ENCODE measurements around the gene MYL12A. TPM values are rescaled to one million over a fixed set of nuclear protein-coding genes. Genes with fewer than 3 reads are reported as not detected.
A peak's percentile ranks its signal among the peaks of the same experiment; 100 is the strongest.
"Not testable (repeated sequence)": the region's sequence is repeated elsewhere in the genome, so short reads cannot be mapped to it uniquely, and the experiment has no call there.

MYL12A gene
- total and polyA plus RNA-seq, 5 experiments from 2014 or later, result 432 to 2,558 (median 2,292) TPM

DNA sequence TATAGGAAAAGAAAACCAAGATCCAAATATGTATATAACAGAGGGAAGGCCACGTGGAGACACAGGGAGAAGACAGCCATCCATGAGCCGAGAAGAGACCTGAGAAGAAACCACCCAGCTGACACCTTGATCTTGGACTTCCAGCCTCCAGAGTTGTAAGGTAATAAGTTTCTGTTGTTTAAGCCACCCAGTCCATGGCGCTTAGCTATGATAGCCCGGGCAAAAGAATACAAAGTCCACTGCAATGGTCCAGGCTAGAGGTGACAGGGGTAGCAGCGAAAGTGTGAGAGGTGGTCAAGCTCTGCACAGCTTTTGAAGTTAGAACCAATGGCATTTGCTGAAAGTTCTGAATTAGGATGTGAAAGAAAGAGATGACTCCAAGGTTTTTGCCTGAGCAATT is 30.6 kb upstream of the MYL12A start:
- H3K27ac Mint-ChIP-seq, result peak overlapping the region in 3 of 10 donors; percentile 32 to 70 (median 36)
- H3K4me1 Mint-ChIP-seq, result peaks cover 3 to 16% (median 11%) of the 10 kb centered on the region in 4 donors
- POLR2A ChIA-PET, result no interaction called here

DNA sequence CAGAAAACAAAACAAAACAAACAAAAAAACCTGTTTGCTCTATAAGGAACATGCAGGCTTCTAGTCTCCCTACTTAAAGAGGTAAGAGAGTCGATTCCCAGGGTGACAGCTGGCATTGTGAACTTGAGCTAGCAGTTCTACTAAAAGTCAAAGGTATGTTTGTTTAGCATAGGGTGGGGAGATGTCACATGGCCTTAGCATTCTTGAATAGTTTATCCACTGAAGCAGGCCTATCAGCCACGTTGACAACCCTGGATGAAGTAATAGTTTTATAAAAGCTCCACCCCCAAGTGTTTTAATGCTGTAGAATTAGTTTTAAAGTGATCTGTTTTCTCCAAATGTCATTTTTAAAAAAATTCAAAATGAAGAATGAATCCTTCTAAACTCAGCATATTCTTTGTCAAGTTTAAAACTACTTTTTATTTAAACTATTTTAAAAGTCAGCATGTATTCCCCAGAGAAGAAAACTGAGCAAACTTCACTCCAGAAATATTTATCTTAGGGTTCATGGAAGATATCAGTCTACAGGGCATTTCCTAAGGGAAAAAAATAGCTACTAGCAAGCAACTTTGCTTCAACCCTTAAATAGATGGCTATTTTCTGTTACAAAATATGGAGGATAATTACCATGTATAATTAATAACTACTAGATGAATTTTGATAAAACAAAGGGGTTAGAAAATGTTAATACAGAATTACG is 29.5 kb upstream of the MYL12A start:
- POLR2A ChIA-PET, result interaction anchor here (0.7 kb wide), 1 partner anchor 187 kb away, joined by 3 read pairs; no protein-coding TSS in a partner anchor
- Mint-ChIP-seq H3K4me1 (peaks cover 2 to 13% (median 8%) of the 10 kb centered on the region in 4 donors), H3K36me3 (peaks cover 0 to 5% (median 0%) of the 10 kb centered on the region in 3 donors), H3K27me3 (no peaks in the 10 kb centered on the region), H3K9me3 (no peaks in the 10 kb centered on the region), H3K27ac (peak overlapping the region in 3 of 10 donors; percentile 47 to 87 (median 66)), H3K4me3 (no peak overlapping the region)
- ATAC-seq (no peak), DNase-seq (no peak)

More for the DNA sequence above, 30.6 kb upstream of the MYL12A start:
- ATAC-seq (no peak), DNase-seq (no peak)
- no peaks in the 10 kb centered on the region for H3K27me3 Mint-ChIP-seq
- H3K9me3 Mint-ChIP-seq, result no peaks in the 10 kb centered on the region
- H3K4me3 Mint-ChIP-seq, result no peak overlapping the region
- H3K36me3 Mint-ChIP-seq, result peaks cover 0 to 5% (median 0%) of the 10 kb centered on the region in 3 donors

DNA sequence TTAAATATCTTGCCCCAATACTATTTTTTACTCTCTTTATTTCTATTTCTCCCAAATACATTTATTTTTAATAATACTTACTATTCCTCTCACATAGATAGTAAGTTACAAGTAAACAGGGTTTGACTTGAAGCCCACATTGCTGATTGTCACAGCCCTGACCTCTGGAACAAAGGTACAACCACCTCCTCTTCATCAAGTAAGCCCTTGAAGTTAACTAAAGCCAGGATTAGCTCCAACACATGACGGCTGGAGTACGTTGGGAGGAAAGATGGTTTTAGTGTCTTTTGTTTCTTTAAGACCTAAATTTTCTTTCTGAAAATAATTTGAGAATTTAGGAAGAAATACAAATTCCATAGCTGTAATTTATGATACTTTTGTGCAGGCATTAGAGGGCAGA is 28.8 kb upstream of the MYL12A start:
- POLR2A ChIA-PET, result no interaction called here
- Mint-ChIP-seq H3K27me3 (no peaks in the 10 kb centered on the region), H3K4me1 (peaks cover 0 to 12% (median 2%) of the 10 kb centered on the region in 4 donors), H3K36me3 (peaks cover 0 to 5% (median 0%) of the 10 kb centered on the region in 3 donors), H3K27ac (peak overlapping the region in 1 of 10 donors; percentile 74), H3K9me3 (no peaks in the 10 kb centered on the region), H3K4me3 (no peak overlapping the region)
- ATAC-seq (no peak), DNase-seq (no peak)

DNA sequence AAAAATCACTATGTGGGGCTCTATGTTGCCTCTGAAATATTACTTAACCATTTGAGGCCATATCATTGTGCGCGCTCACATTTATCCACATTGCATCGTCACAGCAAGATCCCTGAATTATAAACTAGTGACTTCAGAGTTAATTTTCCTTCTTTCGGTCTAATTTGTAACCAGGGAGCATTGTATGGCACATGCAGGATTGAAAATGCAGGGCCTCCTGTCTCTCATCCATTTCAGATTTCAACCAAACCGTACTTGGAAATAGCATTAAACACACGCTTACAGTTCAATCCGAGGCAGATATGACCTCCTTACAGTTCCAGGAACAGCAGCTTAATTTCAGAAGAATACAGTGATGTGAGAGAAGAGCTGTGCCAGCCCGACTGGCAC is 28.4 kb upstream of the MYL12A start:
- no peak overlapping the region for H3K4me3 Mint-ChIP-seq
- H3K4me1 Mint-ChIP-seq, result peaks cover 0 to 9% (median 1%) of the 10 kb centered on the region in 4 donors
- ATAC-seq, result no peak
- H3K27ac Mint-ChIP-seq, result no peak overlapping the region
- H3K9me3 Mint-ChIP-seq, result no peaks in the 10 kb centered on the region
- DNase-seq, result no peak
- POLR2A ChIA-PET, result no interaction called here
- H3K27me3 Mint-ChIP-seq, result no peaks in the 10 kb centered on the region
- H3K36me3 Mint-ChIP-seq, result peaks cover 0 to 4% (median 0%) of the 10 kb centered on the region in 3 donors

DNA sequence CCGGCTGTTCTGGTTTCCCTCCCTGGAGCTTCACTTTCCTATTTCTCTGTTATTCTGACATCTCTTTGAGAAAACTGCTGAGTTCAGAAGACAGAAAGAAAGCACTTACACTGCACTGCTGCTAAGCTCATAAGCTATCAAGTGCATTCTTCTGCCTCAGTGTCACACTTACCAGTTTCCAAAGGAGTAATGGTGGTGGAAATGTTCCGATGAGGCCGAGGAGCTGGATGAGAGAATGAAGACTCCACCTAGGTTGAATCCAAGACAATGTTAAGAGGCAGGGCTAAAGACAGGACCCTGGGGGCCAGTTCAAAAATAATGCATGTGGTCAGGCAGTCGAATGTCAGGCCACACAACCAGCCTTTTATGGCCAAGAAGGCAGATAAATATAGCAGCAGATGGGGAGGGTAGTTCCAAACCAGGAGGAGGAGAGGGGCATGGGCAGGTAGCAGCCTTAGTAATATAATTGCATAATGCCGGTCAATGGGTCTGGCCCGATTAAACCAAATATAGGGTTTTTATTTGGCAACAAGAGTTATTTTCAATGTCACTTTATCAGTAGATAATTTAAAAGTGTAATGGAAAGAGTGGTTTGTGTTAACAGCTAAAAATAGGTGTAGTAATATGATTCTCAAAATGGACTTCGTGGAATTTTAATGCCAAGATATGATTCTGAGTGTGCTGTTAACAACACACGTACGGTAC is 27.8 kb upstream of the MYL12A start, which contains the start of gene MYOM1:
Gene MYOM1 (minus strand): TSS at position 338 of the 705 bp plus-strand sequence. CDS start 4,745 bp downstream, outside the sequence.
- peaks cover 0 to 2% (median 0%) of the 10 kb centered on the region in 3 donors for H3K36me3 Mint-ChIP-seq
- ATAC-seq (no peak), DNase-seq (no peak)
- no peak within 1 kb of the TSS for H3K4me3 Mint-ChIP-seq
- peaks cover 0 to 6% (median 1%) of the 10 kb centered on the region in 4 donors for H3K4me1 Mint-ChIP-seq
- no peaks in the 10 kb centered on the region for H3K27me3 Mint-ChIP-seq
- POLR2A ChIA-PET, result no interaction called here
- no peaks in the 10 kb centered on the region for H3K9me3 Mint-ChIP-seq
- H3K27ac Mint-ChIP-seq, result peak within 1 kb of the TSS in 1 of 10 donors; percentile 74

DNA sequence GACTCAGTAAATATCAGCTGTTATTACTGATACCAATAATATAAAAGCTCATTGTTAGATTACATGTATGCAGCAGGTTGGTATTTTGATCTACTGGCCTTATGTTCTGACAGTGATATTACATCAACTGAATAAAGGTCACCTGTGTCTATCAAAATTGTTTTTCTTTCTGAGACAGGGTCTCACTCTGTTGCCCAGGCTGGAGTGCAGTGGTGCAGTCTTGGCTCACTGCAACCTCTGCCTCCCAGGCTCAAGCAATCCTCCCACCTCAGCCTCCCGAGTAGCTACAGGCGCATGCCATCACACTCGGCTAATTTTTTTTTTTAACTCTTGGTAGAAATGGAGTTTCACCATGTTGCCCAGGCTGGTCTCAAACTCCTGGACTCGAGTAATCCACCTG is 26.7 kb upstream of the MYL12A start:
- not testable (repeated sequence) for H3K4me1 Mint-ChIP-seq

DNA sequence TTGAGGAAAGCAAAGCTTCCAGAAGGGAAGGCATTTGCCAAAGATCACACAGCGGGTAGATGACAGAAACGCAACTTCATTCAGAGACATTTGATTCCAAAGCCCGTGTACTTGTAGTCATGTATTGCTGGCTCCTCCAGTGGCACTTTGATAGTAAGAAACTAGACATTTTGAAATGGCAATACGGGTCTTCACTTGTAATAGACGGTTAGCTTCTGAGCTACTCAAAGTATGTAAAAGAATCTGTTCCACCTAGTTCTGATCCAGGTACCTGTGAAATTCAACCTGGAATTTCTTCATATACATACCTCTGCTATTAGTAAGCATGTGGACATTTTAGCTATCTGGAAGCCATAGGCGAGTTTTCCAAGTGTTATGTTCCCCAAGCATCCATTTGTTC is 26.1 kb upstream of the MYL12A start:
- ATAC-seq (no peak), DNase-seq (no peak)
- Mint-ChIP-seq H3K9me3 (no peaks in the 10 kb centered on the region), H3K27me3 (no peaks in the 10 kb centered on the region), H3K36me3 (peaks cover 0 to 2% (median 0%) of the 10 kb centered on the region in 3 donors), H3K4me3 (no peak overlapping the region), H3K4me1 (peaks cover 0 to 6% (median 1%) of the 10 kb centered on the region in 4 donors), H3K27ac (no peak overlapping the region)
- POLR2A ChIA-PET, result no interaction called here

More for the DNA sequence above, 26.7 kb upstream of the MYL12A start:
- H3K9me3 Mint-ChIP-seq, H3K36me3 Mint-ChIP-seq, ATAC-seq, DNase-seq, POLR2A ChIA-PET, H3K4me3 Mint-ChIP-seq, H3K27me3 Mint-ChIP-seq, H3K27ac Mint-ChIP-seq: not testable (repeated sequence)

DNA sequence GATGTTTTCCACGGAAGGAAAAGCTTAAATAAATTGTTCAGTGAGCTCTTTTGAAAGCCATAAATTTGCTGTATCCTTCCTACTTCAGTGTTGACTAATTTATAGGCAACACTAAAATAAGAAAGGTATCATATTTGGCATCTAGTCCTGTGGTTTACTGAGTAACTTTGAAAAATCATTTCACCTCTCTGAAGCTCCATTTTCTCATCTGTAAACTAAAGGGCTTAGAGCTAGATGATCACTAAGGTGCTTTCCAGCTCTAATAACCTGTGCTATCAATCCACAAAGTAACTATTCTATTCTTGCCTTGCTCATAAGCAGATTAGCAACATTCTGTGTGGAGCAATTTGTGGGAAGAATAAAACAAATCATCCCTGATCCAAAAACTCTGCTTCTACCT is 24.2 kb upstream of the MYL12A start:
- Mint-ChIP-seq H3K9me3 (no peaks in the 10 kb centered on the region), H3K36me3 (peaks cover 0 to under 1% (median 0%) of the 10 kb centered on the region in 3 donors), H3K27me3 (no peaks in the 10 kb centered on the region), H3K27ac (no peak overlapping the region), H3K4me1 (peaks cover 0 to 6% (median 1%) of the 10 kb centered on the region in 4 donors), H3K4me3 (no peak overlapping the region)
- DNase-seq (no peak), ATAC-seq (no peak)
- POLR2A ChIA-PET, result no interaction called here

DNA sequence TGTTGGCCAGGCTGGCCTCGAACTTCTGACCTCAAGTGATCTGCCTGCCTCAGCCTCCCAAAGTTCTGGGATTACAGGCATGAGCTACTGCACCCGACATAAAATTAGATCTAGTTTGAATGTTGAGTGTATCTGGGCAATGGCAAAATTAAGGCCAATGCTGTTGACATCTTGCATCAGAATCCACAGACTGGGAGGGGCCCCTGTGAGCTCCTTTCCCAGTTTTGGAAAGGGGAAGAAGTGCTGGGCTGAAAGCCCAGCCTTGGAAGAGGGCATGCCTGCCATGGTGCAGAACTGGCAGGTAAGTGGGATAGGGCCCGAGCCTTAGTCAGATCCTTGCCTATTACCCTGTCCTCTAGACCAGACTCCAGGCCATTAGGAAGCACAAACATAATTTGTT is 23.4 kb upstream of the MYL12A start:
- no peaks in the 10 kb centered on the region for H3K27me3 Mint-ChIP-seq
- peaks cover 0 to 6% (median 1%) of the 10 kb centered on the region in 4 donors for H3K4me1 Mint-ChIP-seq
- no peaks in the 10 kb centered on the region for H3K9me3 Mint-ChIP-seq
- H3K4me3 Mint-ChIP-seq, result no peak overlapping the region
- H3K27ac Mint-ChIP-seq, result no peak overlapping the region
- no peak for DNase-seq
- ATAC-seq, result no peak
- POLR2A ChIA-PET, result no interaction called here
- peaks cover 0 to 5% (median 0%) of the 10 kb centered on the region in 3 donors for H3K36me3 Mint-ChIP-seq

DNA sequence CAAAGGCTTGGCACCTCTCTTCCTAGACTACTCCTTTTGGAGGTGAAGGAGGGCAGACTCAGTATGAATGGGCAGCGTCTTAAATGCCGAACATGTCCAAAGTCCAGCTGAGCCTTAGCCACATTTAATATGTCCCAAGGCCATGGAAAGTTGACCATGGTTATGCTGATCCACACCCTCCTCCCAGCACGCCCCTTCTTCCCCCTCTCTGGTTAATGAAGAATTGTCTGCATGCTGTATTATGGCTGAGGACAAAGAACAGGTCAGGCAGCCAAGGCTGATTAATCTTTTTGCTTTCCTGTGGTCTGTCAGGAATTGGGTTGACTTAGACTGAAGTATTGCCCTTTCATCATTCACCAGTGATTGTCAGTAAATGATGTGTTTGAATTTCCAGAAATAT is 22.0 kb upstream of the MYL12A start:
- Mint-ChIP-seq H3K36me3 (peaks cover 0 to 5% (median 0%) of the 10 kb centered on the region in 3 donors), H3K4me3 (no peak overlapping the region), H3K27me3 (no peaks in the 10 kb centered on the region), H3K9me3 (no peaks in the 10 kb centered on the region), H3K27ac (no peak overlapping the region), H3K4me1 (peaks cover 0 to 6% (median 1%) of the 10 kb centered on the region in 4 donors)
- POLR2A ChIA-PET, result no interaction called here
- ATAC-seq (no peak), DNase-seq (no peak)

DNA sequence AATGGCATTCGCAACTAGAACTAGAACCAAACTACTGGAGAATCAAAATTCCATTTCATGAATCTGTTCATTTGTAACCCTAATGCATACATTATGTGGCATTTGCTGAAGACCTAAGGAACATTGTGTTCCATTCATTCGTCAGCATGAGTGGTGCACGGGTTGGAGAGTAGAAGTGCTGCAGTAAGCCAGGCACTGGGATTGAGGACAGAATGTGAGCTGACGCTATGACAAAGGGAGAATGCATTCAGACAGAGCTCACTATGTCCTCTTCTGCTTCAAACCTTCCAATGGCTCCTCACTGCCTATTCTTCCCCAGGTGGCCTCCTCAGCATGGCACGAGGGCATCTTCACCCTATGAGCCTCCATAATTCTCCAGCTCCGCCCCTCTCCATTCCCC is 21.6 kb upstream of the MYL12A start:
- Mint-ChIP-seq H3K27ac (peak overlapping the region in 1 of 10 donors; percentile 53), H3K9me3 (no peaks in the 10 kb centered on the region), H3K36me3 (peaks cover 0 to 5% (median 2%) of the 10 kb centered on the region in 3 donors), H3K4me3 (no peak overlapping the region), H3K4me1 (peaks cover 2 to 6% (median 4%) of the 10 kb centered on the region in 4 donors), H3K27me3 (no peaks in the 10 kb centered on the region)
- POLR2A ChIA-PET, result no interaction called here
- ATAC-seq (no peak), DNase-seq (no peak)

DNA sequence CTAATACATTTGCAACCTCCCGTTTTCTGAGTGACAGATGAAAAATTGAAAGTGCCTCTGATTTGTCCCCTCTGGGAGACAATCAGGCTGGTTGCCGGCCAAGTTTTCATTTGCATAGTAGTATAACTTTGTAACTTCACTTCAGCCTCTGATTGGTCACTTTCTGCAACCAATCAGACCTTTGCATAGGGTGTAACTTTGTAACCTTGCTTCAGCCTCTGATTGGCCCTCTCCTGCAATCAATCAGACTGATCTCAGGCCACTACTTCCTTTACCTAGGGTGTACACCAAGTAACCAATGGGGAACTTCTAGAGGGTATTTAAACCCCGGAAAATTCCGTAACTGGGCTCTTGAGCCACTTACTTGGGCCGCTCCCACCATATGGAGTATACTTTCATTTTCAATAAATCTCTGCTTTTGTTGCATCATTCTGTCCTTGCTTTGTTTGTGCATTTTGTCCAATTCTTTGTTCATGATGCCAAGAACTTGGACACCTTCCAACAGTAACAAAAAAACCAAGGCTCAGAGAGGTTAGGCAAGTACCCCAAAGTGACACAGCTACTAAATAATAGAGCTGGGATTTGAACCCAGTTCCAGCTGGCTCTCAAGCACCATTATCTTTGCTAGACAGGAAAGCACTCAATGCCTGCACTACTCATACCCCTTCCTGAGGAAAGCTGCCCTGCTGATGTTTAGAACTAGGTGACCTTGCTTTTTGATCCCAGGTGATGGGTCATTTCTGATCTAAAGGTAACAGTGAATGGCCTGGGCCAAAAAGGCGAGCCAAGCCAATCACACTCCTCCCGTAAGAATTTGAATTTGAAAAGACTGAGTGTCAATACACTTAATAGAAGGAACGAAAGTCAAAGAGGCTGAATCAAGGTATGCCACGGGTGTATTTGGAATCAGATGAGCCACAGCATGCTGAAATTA is 16.9 kb upstream of the MYL12A start:
- DNase-seq (no peak), ATAC-seq (no peak)
- Mint-ChIP-seq H3K4me1 (peaks cover 0 to 6% (median 2%) of the 10 kb centered on the region in 4 donors), H3K27ac (peak overlapping the region in 1 of 10 donors; percentile 76), H3K36me3 (peaks cover 0 to 15% (median 13%) of the 10 kb centered on the region in 3 donors), H3K27me3 (no peaks in the 10 kb centered on the region), H3K9me3 (no peaks in the 10 kb centered on the region), H3K4me3 (no peak overlapping the region)
- POLR2A ChIA-PET, result interaction anchor here (0.6 kb wide), 1 partner anchor 212 kb away, joined by 3 read pairs; no protein-coding TSS in a partner anchor
